ENCODE measurements around the gene DTNBP1. TPM values are rescaled to one million over a fixed set of nuclear protein-coding genes. Genes with fewer than 3 reads are reported as not detected.

DTNBP1 gene
- total RNA-seq, 1 experiment from 2014 or later, result 10.3 TPM

DNA sequence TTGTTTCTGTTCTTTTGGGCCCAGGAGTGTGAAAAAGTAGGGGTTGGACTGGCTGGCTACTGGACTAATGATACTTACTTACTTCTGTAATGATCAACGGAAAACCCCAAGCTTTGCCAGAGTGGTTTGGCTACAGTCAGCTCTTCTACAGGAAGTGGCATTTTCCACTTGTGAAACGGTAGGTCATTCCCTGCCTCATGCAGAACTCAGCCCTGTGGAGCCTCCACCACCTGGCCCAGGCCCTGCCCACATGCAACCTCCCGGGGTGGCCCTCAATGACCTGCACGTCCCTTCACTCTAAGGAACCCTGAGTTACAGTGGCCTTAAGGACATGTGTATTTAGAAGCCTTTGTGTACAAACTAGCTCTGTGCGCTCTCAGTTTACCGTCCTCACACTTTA, 140.4 kb downstream of the DTNBP1 start:
- H3K36me3 ChIP-seq, result no peaks in the 10 kb centered on the region

DNA sequence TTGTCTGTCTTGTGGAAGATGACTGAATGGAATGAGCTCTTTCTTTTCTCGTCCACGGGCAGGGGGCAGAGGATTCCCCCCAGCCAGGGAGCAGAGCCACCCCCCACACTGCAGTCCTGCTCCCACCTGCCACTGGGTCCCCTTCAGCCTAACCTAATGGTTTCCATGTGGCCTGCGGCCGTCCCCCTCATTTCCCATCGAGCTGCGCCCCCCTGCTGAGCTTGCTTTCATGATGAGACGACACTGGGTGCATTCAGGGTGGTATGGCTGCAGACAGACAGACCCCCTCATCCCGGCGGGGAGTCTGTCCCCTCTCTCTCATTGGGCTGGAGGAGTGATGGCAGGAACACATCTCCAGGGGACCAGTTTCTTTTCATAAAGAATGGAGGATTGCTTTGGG, 140.8 kb downstream of the DTNBP1 start:
- DNase-seq, result no peak
- Histone ChIP-seq H3K27me3 (no peaks in the 10 kb centered on the region), H3K36me3 (no peaks in the 10 kb centered on the region), H3K9me3 (no peaks in the 10 kb centered on the region), H3K4me3 (no peak overlapping the region)

More for the DNA sequence above, 140.4 kb downstream of the DTNBP1 start:
- no peak for DNase-seq
- Histone ChIP-seq H3K9me3 (no peaks in the 10 kb centered on the region), H3K27me3 (no peaks in the 10 kb centered on the region), H3K4me3 (no peak overlapping the region)

DNA sequence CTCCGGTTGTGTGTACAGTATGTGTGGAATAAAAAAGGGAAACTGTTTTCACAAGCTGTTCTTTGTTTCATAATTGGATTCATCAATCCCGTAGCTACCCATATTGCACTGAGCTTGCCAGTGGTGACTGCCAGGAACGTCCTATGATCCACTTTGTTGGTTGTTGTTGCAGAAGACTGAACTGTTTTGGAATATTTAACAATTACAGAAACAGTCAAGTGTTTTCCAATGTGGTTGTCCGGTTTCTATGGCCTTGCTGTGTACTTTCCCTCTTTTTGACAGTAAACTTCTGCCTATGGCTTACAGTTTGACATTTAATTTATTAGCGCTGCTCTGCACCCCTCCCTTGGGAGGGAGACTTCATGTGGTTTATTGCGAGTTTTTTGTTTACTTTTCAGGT, 141.2 kb downstream of the DTNBP1 start:
- no peaks in the 10 kb centered on the region for H3K9me3 ChIP-seq
- H3K27me3 ChIP-seq, result no peaks in the 10 kb centered on the region
- no peaks in the 10 kb centered on the region for H3K36me3 ChIP-seq
- H3K4me3 ChIP-seq, result no peak overlapping the region
- no peak for DNase-seq

DNA sequence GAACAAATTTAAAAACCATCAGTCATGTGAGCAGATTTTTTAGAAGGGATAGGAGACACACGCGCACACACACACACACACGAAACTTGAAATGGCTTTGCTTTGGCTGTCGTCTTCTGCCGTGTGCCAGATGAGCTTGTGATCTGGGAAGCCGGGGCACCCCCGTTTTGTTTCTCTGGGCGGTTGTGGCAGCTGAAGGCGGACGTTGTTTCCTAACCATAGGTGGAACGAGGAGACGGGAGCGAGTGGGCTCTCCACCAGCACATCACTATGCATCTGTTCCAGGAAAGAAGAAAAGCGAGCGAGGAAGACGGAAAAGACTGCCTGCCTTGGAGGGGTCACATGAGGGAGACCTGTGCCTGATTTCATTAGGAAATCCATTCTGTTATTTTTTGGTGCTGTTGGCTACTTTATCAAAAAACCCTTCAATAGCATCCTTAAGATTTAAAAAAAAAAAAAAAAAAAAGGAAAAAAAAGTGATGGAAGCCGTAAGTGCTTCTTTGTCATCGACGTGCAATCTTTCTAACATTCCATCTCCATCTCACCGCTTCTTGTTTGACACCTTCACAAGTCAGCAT, 142.1 kb downstream of the DTNBP1 start:
- Histone ChIP-seq H3K4me3 (no peak overlapping the region), H3K9me3 (no peaks in the 10 kb centered on the region), H3K36me3 (no peaks in the 10 kb centered on the region), H3K27me3 (no peaks in the 10 kb centered on the region)
- no peak for DNase-seq

DNA sequence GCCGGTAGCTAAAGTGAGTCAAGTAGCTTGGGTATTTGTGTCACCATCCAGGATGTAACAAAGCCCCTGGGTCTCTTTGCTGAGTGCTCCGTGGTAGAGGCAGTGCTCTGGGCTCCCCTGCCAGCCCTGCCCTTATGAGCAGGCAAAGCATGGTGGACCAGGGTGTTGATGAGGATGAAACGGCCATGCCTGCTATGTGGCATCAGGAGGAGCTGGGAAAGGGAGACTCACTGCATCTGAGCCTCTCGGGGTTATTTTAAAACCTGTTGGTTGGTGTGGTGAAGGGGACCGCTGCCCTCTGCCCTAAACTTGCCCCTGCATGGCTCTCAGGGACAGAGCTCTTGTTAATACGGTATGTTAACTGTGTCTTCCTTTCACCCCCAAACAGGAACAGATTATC, 143.1 kb downstream of the DTNBP1 start:
- Histone ChIP-seq H3K36me3 (no peaks in the 10 kb centered on the region), H3K9me3 (no peaks in the 10 kb centered on the region), H3K27me3 (no peaks in the 10 kb centered on the region), H3K4me3 (no peak overlapping the region)
- DNase-seq, result no peak

DNA sequence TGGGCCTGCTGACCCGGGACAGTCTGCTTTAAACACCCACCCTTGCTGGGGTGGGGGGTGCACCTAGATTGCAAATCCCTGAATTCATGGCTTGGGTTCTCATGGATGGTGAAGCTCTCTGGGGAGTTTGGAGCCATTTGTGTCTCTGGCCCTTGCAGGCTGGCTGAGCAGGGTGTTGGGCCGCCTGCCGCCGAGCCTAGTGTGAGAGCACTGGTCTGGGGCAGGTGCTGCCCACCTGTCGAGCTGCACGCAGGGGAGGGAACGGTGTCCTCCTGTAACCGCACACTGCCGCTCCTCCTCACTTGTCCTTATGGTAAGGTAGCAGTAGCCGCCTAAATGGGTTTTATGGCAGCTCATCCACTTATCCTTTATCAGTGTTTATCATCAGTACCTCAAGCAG, 143.9 kb downstream of the DTNBP1 start:
- DNase-seq, result no peak
- Histone ChIP-seq H3K9me3 (no peaks in the 10 kb centered on the region), H3K4me3 (no peak overlapping the region), H3K27me3 (no peaks in the 10 kb centered on the region), H3K36me3 (no peaks in the 10 kb centered on the region)

DNA sequence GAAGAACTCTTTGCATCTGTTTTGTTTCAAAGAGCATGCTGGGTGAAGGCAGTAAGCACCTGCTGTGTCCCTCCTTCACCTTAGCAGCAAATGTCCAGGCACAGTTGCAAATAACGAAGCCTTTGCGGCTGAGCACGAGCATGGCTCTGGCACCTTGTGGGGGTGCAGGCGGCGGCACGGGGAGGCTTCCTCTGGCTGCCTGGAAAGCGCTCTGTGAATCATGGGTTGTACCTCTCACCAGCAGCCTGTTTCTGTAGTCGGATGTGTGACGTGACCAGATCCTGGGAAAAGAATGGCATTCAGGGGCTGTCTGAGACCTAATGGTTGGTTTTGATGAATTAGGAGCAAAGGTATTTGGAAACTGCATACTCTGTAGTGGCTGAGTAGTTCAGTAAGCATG, 144.8 kb downstream of the DTNBP1 start:
- Histone ChIP-seq H3K9me3 (no peaks in the 10 kb centered on the region), H3K36me3 (no peaks in the 10 kb centered on the region), H3K27me3 (no peaks in the 10 kb centered on the region), H3K4me3 (no peak overlapping the region)
- DNase-seq, result no peak

DNA sequence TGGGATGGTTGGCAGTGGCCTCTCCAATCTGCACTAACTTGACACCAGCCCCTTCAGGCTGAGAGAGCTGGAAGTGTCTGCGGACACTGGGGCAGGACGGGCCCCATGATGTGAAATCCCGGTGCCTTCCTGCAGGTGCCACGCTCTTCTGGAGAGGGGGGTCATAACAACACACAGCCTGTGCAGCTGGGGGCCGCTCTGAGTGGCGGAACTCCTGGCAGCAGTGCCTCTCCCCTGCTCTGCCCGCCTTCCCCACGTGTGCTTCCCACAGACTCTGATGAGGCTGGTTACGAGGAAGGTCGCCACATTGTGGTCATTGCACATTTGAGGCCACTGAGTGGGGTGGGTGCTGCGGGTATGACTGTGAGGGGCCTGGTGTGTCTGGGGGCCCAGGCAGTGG, 145.2 kb downstream of the DTNBP1 start:
- Histone ChIP-seq H3K4me3 (no peak overlapping the region), H3K9me3 (no peaks in the 10 kb centered on the region), H3K36me3 (no peaks in the 10 kb centered on the region), H3K27me3 (no peaks in the 10 kb centered on the region)
- DNase-seq, result no peak

DNA sequence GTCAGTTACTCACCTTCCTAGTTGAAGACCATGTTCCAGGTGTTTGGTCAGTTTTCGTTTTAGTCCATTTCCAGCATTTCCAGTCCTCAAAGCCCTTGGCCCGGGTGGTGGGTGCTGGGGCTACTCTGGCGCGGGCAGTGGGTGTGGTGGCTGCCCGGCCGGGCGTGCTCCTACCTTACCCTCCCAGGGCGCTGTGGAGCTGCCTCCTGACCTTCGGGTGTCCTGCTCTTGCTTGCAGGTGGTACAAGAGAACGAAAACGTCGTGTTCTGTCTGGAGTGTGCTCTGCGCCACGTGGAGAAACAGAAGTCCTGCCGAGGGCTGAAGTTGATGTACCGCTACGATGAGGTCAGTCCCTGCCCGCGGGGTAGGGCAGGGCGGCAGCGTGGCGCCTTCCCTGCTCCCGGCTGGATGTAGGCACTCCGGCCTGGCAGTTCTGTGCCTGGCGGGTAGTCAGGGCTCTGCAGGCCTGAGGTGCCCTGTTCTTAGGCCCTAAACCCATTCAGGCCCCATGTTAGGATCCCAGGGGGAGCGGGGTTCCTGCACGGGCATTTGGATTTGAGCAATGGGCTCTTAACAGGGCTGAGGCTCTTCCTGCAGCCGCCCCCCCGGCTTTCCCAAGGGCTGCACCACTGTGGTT, 145.8 kb downstream of the DTNBP1 start:
- no peaks in the 10 kb centered on the region for H3K36me3 ChIP-seq
- no peak for DNase-seq

DNA sequence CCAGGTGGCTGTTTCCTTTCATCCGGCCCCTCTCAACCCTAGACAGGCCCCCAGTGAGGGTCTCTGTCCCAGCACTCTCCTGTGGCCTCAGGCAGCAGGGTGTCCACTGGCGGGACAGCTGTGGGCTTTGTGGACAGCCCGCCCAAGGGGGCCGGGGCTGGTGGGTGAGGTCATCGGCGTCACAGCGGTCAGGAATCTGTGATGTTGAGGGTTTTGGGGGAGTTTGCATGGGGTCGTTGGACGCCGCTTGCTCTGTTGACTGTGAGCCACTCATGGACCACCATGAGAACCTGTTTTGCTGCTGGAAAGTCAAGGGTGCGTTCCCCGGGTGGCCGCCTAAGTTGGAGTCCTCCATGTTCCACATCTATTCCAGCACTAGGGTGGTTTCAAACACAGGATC, 146.4 kb downstream of the DTNBP1 start:
- Histone ChIP-seq H3K27me3 (no peaks in the 10 kb centered on the region), H3K36me3 (no peaks in the 10 kb centered on the region), H3K4me3 (no peak overlapping the region), H3K9me3 (no peaks in the 10 kb centered on the region)
- DNase-seq, result no peak

More for the DNA sequence above, 145.8 kb downstream of the DTNBP1 start:
- H3K9me3 ChIP-seq, result no peaks in the 10 kb centered on the region
- no peak overlapping the region for H3K4me3 ChIP-seq
- no peaks in the 10 kb centered on the region for H3K27me3 ChIP-seq

DNA sequence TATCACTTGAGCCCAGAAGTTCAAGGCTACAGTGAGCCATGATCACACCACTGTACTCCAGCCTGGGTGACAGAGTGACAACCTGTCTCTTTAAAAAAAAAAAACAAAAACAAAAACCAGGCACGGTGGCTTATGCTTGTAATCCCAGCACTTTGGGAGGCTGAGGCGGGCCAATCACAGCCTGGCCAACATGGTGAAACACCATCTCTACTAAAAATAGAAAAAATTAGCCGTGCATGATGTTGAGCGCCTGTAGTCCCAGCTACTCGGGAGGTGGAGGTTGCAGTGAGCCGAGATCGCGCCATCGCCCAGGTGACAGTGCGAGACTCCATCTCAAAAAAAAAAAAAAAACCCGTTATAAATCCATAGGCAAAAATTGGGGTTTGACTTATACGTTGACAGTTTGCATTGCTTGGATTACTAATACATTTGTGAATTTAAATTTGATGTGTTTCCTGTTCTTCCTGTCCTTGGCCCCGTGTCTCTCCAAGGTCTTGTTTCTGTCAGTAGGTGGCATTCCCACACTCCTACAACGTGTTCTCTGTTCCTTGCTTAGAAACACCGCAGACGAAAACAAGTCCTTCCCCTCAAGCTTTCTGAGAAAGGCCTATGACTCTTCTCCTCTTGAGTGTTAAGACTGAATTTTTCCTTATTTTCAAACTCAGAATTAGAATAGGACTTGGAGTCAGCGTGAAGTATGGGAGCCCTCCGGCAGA, 147.0 kb downstream of the DTNBP1 start:
- DNase-seq, result no peak
- no peaks in the 10 kb centered on the region for H3K9me3 ChIP-seq
- no peaks in the 10 kb centered on the region for H3K27me3 ChIP-seq
- H3K4me3 ChIP-seq, result no peak overlapping the region
- no peaks in the 10 kb centered on the region for H3K36me3 ChIP-seq

DNA sequence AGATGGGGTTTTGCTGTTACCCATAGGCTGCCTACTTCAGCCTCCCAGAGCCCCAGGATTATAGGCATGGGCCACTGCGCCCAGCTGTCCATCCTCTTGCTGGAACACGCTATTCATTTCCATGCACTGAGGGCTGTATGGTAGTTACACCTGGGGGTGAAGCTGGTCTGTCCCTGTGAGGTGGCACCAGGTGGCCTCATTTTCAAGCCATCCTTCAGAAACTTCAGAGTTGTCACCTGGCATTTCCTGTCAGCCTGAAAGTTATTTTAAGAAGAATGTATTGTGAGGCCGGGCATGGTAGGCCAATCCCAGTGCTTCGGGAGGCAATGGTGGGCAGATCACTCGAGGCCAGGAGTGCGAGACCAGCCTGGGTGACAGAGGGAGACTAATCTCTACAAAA, 147.6 kb downstream of the DTNBP1 start:
- no peaks in the 10 kb centered on the region for H3K9me3 ChIP-seq
- DNase-seq, result no peak
- H3K27me3 ChIP-seq, result no peaks in the 10 kb centered on the region
- H3K36me3 ChIP-seq, result no peaks in the 10 kb centered on the region
- no peak overlapping the region for H3K4me3 ChIP-seq

DNA sequence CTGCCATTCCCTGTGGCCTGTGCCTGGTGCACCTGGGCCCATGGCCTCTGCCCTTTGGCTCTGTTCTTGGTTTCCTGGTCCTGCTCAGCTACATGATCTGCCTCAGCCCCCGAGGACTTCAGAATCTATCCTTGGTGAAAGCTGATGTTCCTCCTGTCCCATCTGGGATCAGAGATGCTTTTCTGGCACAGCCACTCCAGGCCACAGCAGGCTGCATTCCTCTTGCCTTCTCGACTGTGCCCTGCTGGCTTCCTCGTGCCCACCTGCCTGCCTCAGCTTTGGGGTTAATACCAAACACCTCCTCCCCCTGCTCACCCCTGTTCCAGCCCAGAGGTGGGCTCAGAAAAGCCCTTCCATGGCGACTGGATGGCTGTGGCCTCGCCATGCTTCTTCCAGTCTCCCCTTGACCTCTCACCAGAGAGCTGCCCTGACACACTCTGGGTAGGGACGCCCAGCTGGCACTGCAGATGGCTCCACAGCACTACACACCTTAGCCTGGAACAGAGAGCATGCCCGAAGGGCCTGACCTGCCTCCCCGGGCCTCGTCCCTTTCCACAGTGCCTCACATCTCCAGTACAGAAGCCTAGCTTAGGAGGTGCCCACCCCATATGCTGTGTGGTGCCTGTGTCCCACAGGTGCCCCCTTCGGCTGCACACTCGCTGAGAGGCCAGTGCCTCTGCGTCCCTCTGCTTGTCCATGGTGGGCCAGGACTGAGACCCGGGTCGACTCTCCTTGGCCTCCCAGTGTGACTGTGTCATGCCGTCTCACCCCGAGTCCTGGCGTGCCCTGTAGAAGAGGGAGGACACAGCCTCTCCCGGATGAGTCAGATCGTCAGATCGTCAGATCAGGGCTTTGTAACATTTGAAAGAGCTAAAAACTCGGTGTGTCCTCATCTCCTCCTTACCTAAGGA, 148.8 kb downstream of the DTNBP1 start:
- H3K36me3 ChIP-seq, result no peaks in the 10 kb centered on the region
- no peak overlapping the region for H3K4me3 ChIP-seq
- H3K27me3 ChIP-seq, result no peaks in the 10 kb centered on the region
- no peaks in the 10 kb centered on the region for H3K9me3 ChIP-seq
- DNase-seq, result no peak

DNA sequence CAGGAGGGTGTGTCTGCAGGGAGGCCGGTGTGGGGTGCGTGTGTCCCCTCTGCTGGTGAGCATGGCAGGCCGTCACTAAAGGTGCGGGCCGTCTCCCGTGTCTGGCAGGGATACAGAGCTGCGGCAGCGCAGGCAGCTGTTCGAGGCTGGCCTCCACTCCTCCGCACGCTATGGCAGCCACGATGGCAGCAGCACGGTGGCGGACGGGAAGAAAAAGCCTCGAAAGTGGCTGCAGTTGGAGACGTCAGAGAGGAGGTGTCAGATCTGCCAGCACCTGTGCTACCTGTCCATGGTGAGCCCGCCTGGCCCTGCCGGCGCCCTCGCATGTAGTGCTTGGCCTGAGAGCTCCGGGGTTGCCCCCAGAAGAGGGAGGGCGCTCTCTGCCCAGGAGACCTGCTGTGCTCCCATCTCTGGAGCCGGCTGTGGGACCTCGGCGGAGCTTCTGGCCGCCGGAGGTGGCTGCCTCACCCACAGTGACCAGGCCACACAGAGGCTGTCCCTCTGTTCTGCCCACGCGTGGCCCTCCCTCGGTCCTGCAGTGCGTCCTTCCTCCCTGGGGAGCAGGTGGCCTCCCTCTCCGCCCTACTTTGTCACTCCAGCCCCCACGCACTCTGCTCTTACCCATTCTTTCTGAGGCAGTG, 149.6 kb downstream of the DTNBP1 start:
- no peaks in the 10 kb centered on the region for H3K9me3 ChIP-seq
- no peak overlapping the region for H3K4me3 ChIP-seq
- H3K36me3 ChIP-seq, result no peaks in the 10 kb centered on the region
- no peak for DNase-seq
- no peaks in the 10 kb centered on the region for H3K27me3 ChIP-seq

DNA sequence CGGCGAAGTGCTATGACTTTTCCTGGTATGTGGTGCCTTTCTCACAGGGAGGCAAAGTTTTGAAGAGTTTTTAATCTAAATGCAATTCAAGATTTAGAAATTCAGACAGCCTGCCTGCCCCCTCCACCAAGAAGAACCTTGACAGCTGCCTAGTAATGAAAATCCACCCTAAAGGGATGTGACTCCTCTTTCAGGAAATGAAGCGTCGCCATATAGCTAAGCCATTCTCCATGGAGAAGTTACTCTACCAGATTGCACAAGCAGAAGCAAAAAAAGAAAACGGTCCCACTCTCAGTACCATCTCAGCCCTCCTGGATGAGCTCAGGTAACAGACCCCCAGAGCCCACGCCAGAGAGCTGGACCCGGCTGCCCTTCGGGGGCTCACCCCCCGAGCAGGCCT, 150.1 kb downstream of the DTNBP1 start:
- Histone ChIP-seq H3K4me3 (no peak overlapping the region), H3K9me3 (no peaks in the 10 kb centered on the region), H3K27me3 (no peaks in the 10 kb centered on the region), H3K36me3 (no peaks in the 10 kb centered on the region)
- no peak for DNase-seq

DNA sequence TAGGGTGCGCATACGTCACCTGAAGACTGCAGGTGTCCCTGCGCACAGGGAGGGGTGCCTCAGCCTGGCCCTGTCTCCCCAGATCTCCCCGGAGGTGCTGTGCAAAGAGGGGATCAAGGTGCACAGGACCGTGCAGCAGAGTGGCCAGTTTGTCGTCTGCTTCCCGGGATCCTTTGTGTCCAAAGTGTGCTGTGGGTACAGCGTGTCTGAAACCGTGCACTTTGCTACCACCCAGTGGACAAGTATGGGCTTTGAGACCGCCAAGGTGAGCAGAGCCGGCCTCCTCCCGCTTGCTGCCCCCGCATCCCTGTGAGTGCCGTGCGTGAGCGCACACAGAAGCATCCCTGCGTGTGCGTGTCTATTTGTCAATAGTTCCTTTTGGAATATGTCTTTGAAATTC, 150.7 kb downstream of the DTNBP1 start:
- Histone ChIP-seq H3K36me3 (no peaks in the 10 kb centered on the region), H3K9me3 (no peaks in the 10 kb centered on the region), H3K4me3 (no peak overlapping the region), H3K27me3 (no peaks in the 10 kb centered on the region)
- no peak for DNase-seq
